Measurements from ENCODE around the gene STPG3. TPM values are rescaled to one million over a fixed set of nuclear protein-coding genes. Genes with fewer than 3 reads are reported as not detected.

STPG3 gene
- total and polyA plus RNA-seq, 2 of the 4 experiments (the other 2 are of a cell fraction), result not detected

DNA sequence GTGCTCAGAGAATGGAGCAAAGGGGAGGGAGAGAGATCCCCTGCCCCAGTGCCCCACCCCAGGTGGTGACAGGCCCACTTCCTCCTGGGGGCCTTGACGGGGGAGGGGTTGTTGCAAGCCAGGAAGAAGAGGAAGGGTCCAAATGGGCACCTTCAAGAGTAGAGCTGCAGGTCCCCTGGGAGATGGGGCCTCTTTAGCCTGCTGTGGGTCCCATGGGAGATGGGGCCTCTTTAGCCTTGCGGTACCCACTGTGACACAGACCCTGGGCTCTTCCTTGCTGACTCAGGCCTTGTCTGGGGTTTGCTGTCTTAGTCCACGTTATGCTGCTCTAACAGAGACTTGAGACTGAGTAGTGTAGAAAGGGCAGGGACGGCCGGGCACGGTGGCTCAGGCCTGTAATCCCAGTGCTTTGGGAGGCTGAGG is 16.9 kb downstream of the STPG3 start:
- no peak overlapping the region for H2BK5ac ChIP-seq (ENCODE audit: low read depth, low read length, poor library complexity, severe bottlenecking)
- H3K4me1 ChIP-seq (ENCODE audit: control insufficient read depth, insufficient read depth, low read length), result peaks cover 12% of the 10 kb centered on the region
- H3K27me3 ChIP-seq (ENCODE audit: control insufficient read depth, insufficient read depth, low read length), result no peaks in the 10 kb centered on the region
- dilution Hi-C loops (cut with HindIII; ENCODE audit: low sequenced_read_pairs, unreplicated experiment), result no loop called here
- no peak overlapping the region for H3K56ac ChIP-seq (ENCODE audit: extremely low read depth, insufficient read depth, low read length)
- no peak overlapping the region for H2AFZ ChIP-seq (replicated peaks; ENCODE audit: low read length, poor library complexity)
- no peak overlapping the region for H3K14ac ChIP-seq (replicated peaks; ENCODE audit: low read depth, low read length)
- no peak overlapping the region for H4K91ac ChIP-seq (ENCODE audit: insufficient read depth, low read depth, low read length)
- H3K4ac ChIP-seq (ENCODE audit: low read depth, low read length), result peak overlapping the region; percentile 16; the same call in 1 of the 2 replicates
- H2AK9ac ChIP-seq (replicated peaks; ENCODE audit: low read depth, low read length, poor library complexity), result no peak overlapping the region
- H3K18ac ChIP-seq (ENCODE audit: low read depth, low read length), result no peak overlapping the region
- in situ Hi-C loops (cut with MboI; ENCODE audit: low sequenced_read_pairs), result no loop called here
- H3K79me1 ChIP-seq (ENCODE audit: low read depth in 1 of 2, low read length in 2 of 2), result peaks cover 11 to 61% of the 10 kb centered on the region in 2 experiments; a peak in 3 of 4 replicates
- no peak overlapping the region for H2BK15ac ChIP-seq (ENCODE audit: low read depth, low read length)
- ATAC-seq (ENCODE audit: low read depth), result peak; percentile 7; the same call in 1 of the 2 replicates
- H4K20me1 ChIP-seq (ENCODE audit: insufficient read depth, low read length), result peaks cover 33% of the 10 kb centered on the region
- H4K8ac ChIP-seq (ENCODE audit: low read depth in 2 of 2, low read length in 2 of 2), result no peak overlapping the region
- no TSS peak for BruUV-seq (replicated peaks)
- H3K9me1 ChIP-seq (ENCODE audit: insufficient read depth, low read length), result peaks cover 14% of the 10 kb centered on the region
- WGBS, 2 experiments (ENCODE audit: extremely low coverage in 2 of 2, insufficient read length in 1 of 2), result no CpG with 5 or more reads among the region's 6 CpGs
- H2BK120ac ChIP-seq (ENCODE audit: low read depth, low read length), result no peak overlapping the region
- H3K9ac ChIP-seq (ENCODE audit: low read depth, low read length), result no peak overlapping the region
- peak overlapping the region; percentile 8; the same call in 1 of the 2 replicates for H2AK5ac ChIP-seq (ENCODE audit: low read depth, low read length)
- no peak overlapping the region for H4K5ac ChIP-seq (ENCODE audit: low read depth, low read length)
- no peaks in the 10 kb centered on the region for H3K9me3 ChIP-seq (ENCODE audit: control insufficient read depth, insufficient read depth, low read length)
- ChIA-PET POLR2A (ENCODE audit: unreplicated experiment) (no interaction called here), CTCF (no interaction called here)
- H3K36me3 ChIP-seq (ENCODE audit: control insufficient read depth, insufficient read depth, low read length), result peaks cover 62% of the 10 kb centered on the region
- peak; percentile 15 for DNase-seq
- no peak overlapping the region for H2BK20ac ChIP-seq (ENCODE audit: low read depth, low read length)
- intact Hi-C loops (cut with micrococcal nuclease), result no loop called here
- no peak overlapping the region for H3K4me3 ChIP-seq (ENCODE audit: insufficient read depth, low read depth, low read length)
- TF ChIP-seq MAFK (IDR thresholded peaks at IDR 0.05; ENCODE audit: low read depth, low read length), result peak; percentile 33
- TF ChIP-seq, protein P1, sequence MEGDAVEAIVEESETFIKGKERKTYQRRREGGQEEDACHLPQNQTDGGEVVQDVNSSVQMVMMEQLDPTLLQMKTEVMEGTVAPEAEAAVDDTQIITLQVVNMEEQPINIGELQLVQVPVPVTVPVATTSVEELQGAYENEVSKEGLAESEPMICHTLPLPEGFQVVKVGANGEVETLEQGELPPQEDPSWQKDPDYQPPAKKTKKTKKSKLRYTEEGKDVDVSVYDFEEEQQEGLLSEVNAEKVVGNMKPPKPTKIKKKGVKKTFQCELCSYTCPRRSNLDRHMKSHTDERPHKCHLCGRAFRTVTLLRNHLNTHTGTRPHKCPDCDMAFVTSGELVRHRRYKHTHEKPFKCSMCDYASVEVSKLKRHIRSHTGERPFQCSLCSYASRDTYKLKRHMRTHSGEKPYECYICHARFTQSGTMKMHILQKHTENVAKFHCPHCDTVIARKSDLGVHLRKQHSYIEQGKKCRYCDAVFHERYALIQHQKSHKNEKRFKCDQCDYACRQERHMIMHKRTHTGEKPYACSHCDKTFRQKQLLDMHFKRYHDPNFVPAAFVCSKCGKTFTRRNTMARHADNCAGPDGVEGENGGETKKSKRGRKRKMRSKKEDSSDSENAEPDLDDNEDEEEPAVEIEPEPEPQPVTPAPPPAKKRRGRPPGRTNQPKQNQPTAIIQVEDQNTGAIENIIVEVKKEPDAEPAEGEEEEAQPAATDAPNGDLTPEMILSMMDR (conservative IDR thresholded peaks at IDR 0.05; ENCODE audit: low read depth, low read length), result no peak
- H3K4me2 ChIP-seq (ENCODE audit: low read depth, low read length), result no peak overlapping the region
- H3K27ac ChIP-seq (ENCODE audit: insufficient read depth, low read length), result no peak overlapping the region
- H3K23ac ChIP-seq (ENCODE audit: low read depth, low read length), result no peak overlapping the region

Measured in IMR-90 (cell line).